ENCODE results near the gene PCMT1. TPM values are rescaled to one million over a fixed set of nuclear protein-coding genes. Genes with fewer than 3 reads are reported as not detected.

PCMT1 gene
- total RNA-seq, 1 experiment from 2014 or later: 215 TPM

- peak; percentile 64 for DNase-seq (ENCODE audit: low read depth)
Observed at GRCh38 chr6:149855040-149855654, 105.6 kb downstream of the PCMT1 start.

GRCh38 chr6:149855741-149856140 lies 106.2 kb downstream of the PCMT1 start:
- no peak for DNase-seq (ENCODE audit: low read depth)

GRCh38 chr6:149856256-149856994 lies 106.9 kb downstream of the PCMT1 start:
- DNase-seq (ENCODE audit: low read depth): no peak

GRCh38 chr6:149857541-149857940 lies 108.0 kb downstream of the PCMT1 start:
- no peak for DNase-seq (ENCODE audit: low read depth)

DNA sequence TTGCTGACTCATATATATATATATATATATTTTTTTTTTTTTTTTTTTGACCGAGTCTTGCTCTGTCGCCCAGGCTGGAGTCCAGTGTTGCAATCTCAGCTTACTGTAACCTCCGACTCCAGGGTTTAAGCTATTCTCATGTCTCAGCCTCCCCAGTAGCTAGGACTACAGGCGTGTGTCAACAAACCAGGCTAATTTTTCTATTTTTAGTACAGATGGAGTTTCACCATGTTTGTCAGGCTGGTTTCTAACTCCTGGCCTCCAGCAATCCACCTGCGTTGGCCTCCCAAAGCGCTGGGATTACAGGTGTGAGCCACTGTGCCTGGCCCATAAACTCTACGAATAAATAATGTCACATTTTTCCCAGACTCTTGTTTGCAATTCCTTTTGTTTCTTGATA lies 109.8 kb downstream of the PCMT1 start:
- no peak for DNase-seq (ENCODE audit: low read depth)

DNA sequence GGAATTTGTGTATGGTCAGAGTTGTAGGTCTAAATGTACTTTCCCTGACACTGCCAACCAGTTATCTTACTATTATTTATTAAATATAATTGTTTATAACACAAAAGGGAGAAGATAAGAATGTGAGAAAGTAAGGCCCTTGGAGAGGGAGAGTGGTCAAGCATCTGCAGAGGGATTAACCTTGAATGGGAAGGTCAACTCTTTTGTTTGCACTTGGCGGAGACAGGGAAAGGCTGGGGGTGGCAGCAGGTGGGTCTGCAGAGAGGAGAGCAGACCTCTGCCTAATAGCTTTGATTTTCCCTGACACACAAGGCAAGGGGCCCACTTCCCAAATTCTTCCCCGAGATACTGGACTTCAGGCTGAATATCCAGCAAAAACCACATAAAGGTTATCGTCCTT lies 110.4 kb downstream of the PCMT1 start:
- DNase-seq (ENCODE audit: low read depth): no peak

DNA sequence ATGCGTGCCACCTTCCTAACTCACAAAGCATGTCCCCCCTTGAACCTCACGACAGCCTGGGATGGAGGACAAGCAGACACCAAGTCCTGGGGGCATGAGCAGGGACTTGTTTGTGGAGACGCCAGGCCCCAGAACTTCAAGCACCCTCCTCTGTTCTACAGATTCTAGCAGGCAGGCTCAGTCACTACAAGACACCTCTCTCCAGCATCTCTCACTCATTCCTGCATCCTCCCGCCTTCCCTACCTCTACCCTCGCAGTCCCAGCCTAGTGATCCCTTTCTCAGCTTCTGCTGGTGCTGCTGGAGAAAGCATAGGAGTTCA lies 110.9 kb downstream of the PCMT1 start:
- no peak for DNase-seq (ENCODE audit: low read depth)

Other genes starting within 250 kb of the PCMT1 start
- gene PPIL4, start 203.7 kb upstream of the PCMT1 start, total RNA-seq (2014; rRNA removed; shearing (Covaris generic)): 34.9 and 48.9 TPM in 2 replicates
- 47.0 and 49.6 TPM in 2 replicates for gene GINM1, start 183.4 kb upstream of the PCMT1 start, total RNA-seq (2014; rRNA removed; shearing (Covaris generic))
- 39.9 and 43.1 TPM in 2 replicates for gene KATNA1, start 101.0 kb upstream of the PCMT1 start, total RNA-seq (2014; rRNA removed; shearing (Covaris generic))
- 18.8 and 23.1 TPM in 2 replicates for gene LATS1, start 31.6 kb upstream of the PCMT1 start, total RNA-seq (2014; rRNA removed; shearing (Covaris generic))
- gene NUP43, start 3.2 kb upstream of the PCMT1 start, total RNA-seq (2014; rRNA removed; shearing (Covaris generic)): 45.7 and 47.9 TPM in 2 replicates
- gene LRP11, start 114.6 kb downstream of the PCMT1 start, total RNA-seq (2014; rRNA removed; shearing (Covaris generic)): 67.0 and 67.4 TPM in 2 replicates
- gene RAET1E, start 148.4 kb downstream of the PCMT1 start, total RNA-seq (2014; rRNA removed; shearing (Covaris generic)): 1.6 and 2.0 TPM in 2 replicates
- 9.9 and 13.4 TPM in 2 replicates for gene RAET1G, start 173.4 kb downstream of the PCMT1 start, total RNA-seq (2014; rRNA removed; shearing (Covaris generic))
- 21.8 and 21.9 TPM in 2 replicates for gene ULBP2, start 192.3 kb downstream of the PCMT1 start, total RNA-seq (2014; rRNA removed; shearing (Covaris generic))
- gene ULBP1, start 214.2 kb downstream of the PCMT1 start, total RNA-seq (2014; rRNA removed; shearing (Covaris generic)): 0.20 and 0.36 TPM in 2 replicates